ENCODE data around the gene NFAM1. TPM values are rescaled to one million over a fixed set of nuclear protein-coding genes. Genes with fewer than 3 reads are reported as not detected.

NFAM1 gene
- 0.12 TPM for total RNA-seq
- polyA plus RNA-seq, result under 1 TPM in 2 of 4 donors, not detected in 2; 0.11 to 0.54 TPM

GRCh38 chr22:42432020-42432596 lies at the start of gene NFAM1:
Gene NFAM1 (minus strand): TSS chr22:42432403. CDS start chr22:42432357, 46 bp downstream.
- Histone ChIP-seq H3K4me1 (ENCODE audit: control insufficient read depth, insufficient read depth, low read length, poor library complexity, severe bottlenecking) (peaks cover under 1% of the 10 kb centered on the region), H3K4me3 (ENCODE audit: low read depth, low read length) (no peak within 1 kb of the TSS), H3K27ac (ENCODE audit: insufficient read depth, low read length, poor library complexity, severe bottlenecking) (no peak within 1 kb of the TSS), H3K27me3 (ENCODE audit: control insufficient read depth, insufficient read depth, low read length) (no peaks in the 10 kb centered on the region), H3K36me3 (ENCODE audit: control insufficient read depth, insufficient read depth, low read length) (no peaks in the 10 kb centered on the region), H3K9me3 (ENCODE audit: control insufficient read depth in 2 of 2, low read length in 2 of 2) (no peaks in the 10 kb centered on the region)
- peaks cover 0 to 2% (median under 1%) of the 10 kb centered on the region in 4 donors for H3K4me1 Mint-ChIP-seq
- H3K36me3 Mint-ChIP-seq, result no peaks in the 10 kb centered on the region
- H3K4me3 Mint-ChIP-seq, result no peak within 1 kb of the TSS
- peaks cover 0 to 2% (median 0%) of the 10 kb centered on the region in 7 donors for H3K9me3 Mint-ChIP-seq
- no peak for ATAC-seq (ENCODE audit: low read depth in 2 of 2)
- H3K27ac Mint-ChIP-seq, result no peak within 1 kb of the TSS
- DNase-seq, result no peak
- H3K27me3 Mint-ChIP-seq, result peaks cover 23% of the 10 kb centered on the region

DNA sequence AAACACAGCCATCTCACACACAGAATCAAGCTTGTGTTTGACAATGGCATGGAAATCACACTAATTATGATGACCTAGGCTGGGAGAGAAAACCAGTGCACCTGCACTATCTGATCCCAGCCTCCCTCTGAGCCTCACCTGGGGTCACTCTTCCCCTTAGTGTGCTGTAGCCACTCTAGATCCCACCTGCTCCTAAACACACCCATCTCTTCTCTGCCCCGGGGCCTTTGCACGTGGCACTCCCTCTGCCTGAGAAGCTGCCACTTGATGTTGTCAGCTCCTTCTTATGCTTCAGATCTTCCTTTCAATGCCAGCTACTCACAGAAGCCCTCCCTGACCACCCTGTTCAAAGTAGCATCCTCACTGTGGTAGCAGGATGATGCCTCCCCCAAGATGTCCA lies 42.9 kb upstream of the NFAM1 start:
- H3K9me3 Mint-ChIP-seq, result no peaks in the 10 kb centered on the region
- no peaks in the 10 kb centered on the region for H3K36me3 Mint-ChIP-seq
- H3K27me3 Mint-ChIP-seq, result peaks cover 12% of the 10 kb centered on the region
- H3K4me3 Mint-ChIP-seq, result no peak overlapping the region
- ATAC-seq (ENCODE audit: low read depth in 2 of 2) (no peak), DNase-seq (no peak)
- H3K27ac ChIP-seq (ENCODE audit: insufficient read depth, low read length, poor library complexity, severe bottlenecking), result no peak overlapping the region
- H3K36me3 ChIP-seq (ENCODE audit: control insufficient read depth, insufficient read depth, low read length), result no peaks in the 10 kb centered on the region
- H3K4me1 Mint-ChIP-seq, result peaks cover 0 to 14% (median 11%) of the 10 kb centered on the region in 4 donors
- no peaks in the 10 kb centered on the region for H3K27me3 ChIP-seq (ENCODE audit: control insufficient read depth, insufficient read depth, low read length)
- peak overlapping the region in 1 of 3 donors; percentile 28 for H3K27ac Mint-ChIP-seq
- H3K9me3 ChIP-seq (ENCODE audit: control insufficient read depth in 2 of 2, low read length in 2 of 2), result no peaks in the 10 kb centered on the region
- H3K4me1 ChIP-seq (ENCODE audit: control insufficient read depth, insufficient read depth, low read length, poor library complexity, severe bottlenecking), result peaks cover 4% of the 10 kb centered on the region
- no peak overlapping the region for H3K4me3 ChIP-seq (ENCODE audit: low read depth, low read length)

DNA sequence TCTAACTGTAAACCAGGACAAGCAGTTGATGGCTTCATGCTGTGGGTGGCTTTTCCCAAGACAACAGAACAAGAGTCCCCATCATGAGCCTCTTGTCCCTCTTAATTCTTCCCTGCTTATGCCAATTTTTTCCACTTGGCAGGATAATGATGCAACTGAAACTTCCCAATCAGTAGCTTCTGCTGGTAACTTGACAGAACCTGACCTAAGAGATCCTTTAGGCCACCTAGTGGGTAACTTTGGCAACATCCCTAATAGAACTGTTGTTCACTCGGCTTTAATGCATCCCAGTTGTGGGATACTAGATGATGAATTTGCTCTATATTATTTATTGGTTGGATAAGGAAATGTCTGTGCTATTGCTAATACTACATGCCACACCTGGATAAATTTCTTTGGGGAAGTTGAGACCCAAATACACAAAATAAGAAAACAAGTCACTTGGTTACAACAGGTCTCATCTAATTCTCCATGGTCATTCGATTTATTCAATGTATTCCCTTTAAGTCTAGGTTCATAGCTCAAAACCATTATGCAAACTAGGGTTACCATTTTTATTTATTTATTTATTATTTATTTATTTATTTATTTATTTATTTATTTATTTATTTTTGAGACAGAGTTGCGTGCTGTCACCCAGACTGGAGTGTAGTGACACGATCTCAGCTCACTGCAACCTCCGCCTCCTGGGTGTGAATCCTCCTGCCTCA lies 41.4 kb upstream of the NFAM1 start:
- no peak overlapping the region for H3K4me3 ChIP-seq (ENCODE audit: low read depth, low read length)
- H3K9me3 ChIP-seq (ENCODE audit: control insufficient read depth in 2 of 2, low read length in 2 of 2), result no peaks in the 10 kb centered on the region
- peaks cover 23% of the 10 kb centered on the region for H3K27me3 Mint-ChIP-seq
- no peak overlapping the region for H3K27ac Mint-ChIP-seq
- no peaks in the 10 kb centered on the region for H3K9me3 Mint-ChIP-seq
- no peaks in the 10 kb centered on the region for H3K27me3 ChIP-seq (ENCODE audit: control insufficient read depth, insufficient read depth, low read length)
- peaks cover 4% of the 10 kb centered on the region for H3K4me1 ChIP-seq (ENCODE audit: control insufficient read depth, insufficient read depth, low read length, poor library complexity, severe bottlenecking)
- ATAC-seq (ENCODE audit: low read depth in 2 of 2) (peak in 1 of 2 donors; percentile 39), DNase-seq (peak in 2 of 3 donors; percentile 33 to 57)
- H3K27ac ChIP-seq (ENCODE audit: insufficient read depth, low read length, poor library complexity, severe bottlenecking), result no peak overlapping the region
- H3K4me1 Mint-ChIP-seq, result peaks cover 0 to 8% (median 6%) of the 10 kb centered on the region in 4 donors
- no peaks in the 10 kb centered on the region for H3K36me3 ChIP-seq (ENCODE audit: control insufficient read depth, insufficient read depth, low read length)
- no peak overlapping the region for H3K4me3 Mint-ChIP-seq
- H3K36me3 Mint-ChIP-seq, result no peaks in the 10 kb centered on the region

GRCh38 chr22:42472671-42473070 lies 40.5 kb upstream of the NFAM1 start:
- Mint-ChIP-seq H3K27ac (peak overlapping the region in 1 of 3 donors; percentile 35), H3K27me3 (peaks cover 26% of the 10 kb centered on the region), H3K9me3 (no peaks in the 10 kb centered on the region), H3K4me3 (no peak overlapping the region), H3K4me1 (peaks cover 0 to 4% (median 0%) of the 10 kb centered on the region in 4 donors), H3K36me3 (no peaks in the 10 kb centered on the region)
- Histone ChIP-seq H3K36me3 (ENCODE audit: control insufficient read depth, insufficient read depth, low read length) (no peaks in the 10 kb centered on the region), H3K9me3 (ENCODE audit: control insufficient read depth in 2 of 2, low read length in 2 of 2) (no peaks in the 10 kb centered on the region), H3K4me1 (ENCODE audit: control insufficient read depth, insufficient read depth, low read length, poor library complexity, severe bottlenecking) (no peaks in the 10 kb centered on the region), H3K27me3 (ENCODE audit: control insufficient read depth, insufficient read depth, low read length) (no peaks in the 10 kb centered on the region), H3K27ac (ENCODE audit: insufficient read depth, low read length, poor library complexity, severe bottlenecking) (no peak overlapping the region), H3K4me3 (ENCODE audit: low read depth, low read length) (no peak overlapping the region)
- DNase-seq, result no peak
- no peak for ATAC-seq (ENCODE audit: low read depth in 2 of 2)

DNA sequence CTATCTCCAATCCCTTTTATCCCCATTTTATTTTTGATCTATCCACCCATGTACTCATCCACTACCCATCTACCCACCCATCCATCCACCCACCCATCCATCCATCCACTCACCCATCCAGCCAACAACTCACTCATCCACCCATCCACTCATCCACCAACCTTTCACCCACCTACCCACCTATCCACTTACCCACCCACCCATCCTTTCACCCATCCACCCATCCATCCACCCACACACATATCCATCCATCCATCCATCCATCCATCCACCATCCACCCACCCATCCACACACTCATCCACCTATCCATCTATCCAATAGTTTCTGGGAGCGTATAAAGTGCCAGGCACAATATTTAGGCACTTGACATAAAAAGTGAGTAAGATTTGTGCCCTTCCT lies 39.2 kb upstream of the NFAM1 start:
- no peaks in the 10 kb centered on the region for H3K9me3 Mint-ChIP-seq
- Histone ChIP-seq H3K9me3 (ENCODE audit: control insufficient read depth in 2 of 2, low read length in 2 of 2) (no peaks in the 10 kb centered on the region), H3K4me3 (ENCODE audit: low read depth, low read length) (no peak overlapping the region), H3K4me1 (ENCODE audit: control insufficient read depth, insufficient read depth, low read length, poor library complexity, severe bottlenecking) (no peaks in the 10 kb centered on the region), H3K36me3 (ENCODE audit: control insufficient read depth, insufficient read depth, low read length) (no peaks in the 10 kb centered on the region), H3K27ac (ENCODE audit: insufficient read depth, low read length, poor library complexity, severe bottlenecking) (no peak overlapping the region), H3K27me3 (ENCODE audit: control insufficient read depth, insufficient read depth, low read length) (no peaks in the 10 kb centered on the region)
- H3K36me3 Mint-ChIP-seq, result no peaks in the 10 kb centered on the region
- DNase-seq (no peak), ATAC-seq (ENCODE audit: low read depth in 2 of 2) (no peak)
- no peak overlapping the region for H3K4me3 Mint-ChIP-seq
- peaks cover 0 to 4% (median 0%) of the 10 kb centered on the region in 4 donors for H3K4me1 Mint-ChIP-seq
- H3K27ac Mint-ChIP-seq, result no peak overlapping the region
- peaks cover 33% of the 10 kb centered on the region for H3K27me3 Mint-ChIP-seq

DNA sequence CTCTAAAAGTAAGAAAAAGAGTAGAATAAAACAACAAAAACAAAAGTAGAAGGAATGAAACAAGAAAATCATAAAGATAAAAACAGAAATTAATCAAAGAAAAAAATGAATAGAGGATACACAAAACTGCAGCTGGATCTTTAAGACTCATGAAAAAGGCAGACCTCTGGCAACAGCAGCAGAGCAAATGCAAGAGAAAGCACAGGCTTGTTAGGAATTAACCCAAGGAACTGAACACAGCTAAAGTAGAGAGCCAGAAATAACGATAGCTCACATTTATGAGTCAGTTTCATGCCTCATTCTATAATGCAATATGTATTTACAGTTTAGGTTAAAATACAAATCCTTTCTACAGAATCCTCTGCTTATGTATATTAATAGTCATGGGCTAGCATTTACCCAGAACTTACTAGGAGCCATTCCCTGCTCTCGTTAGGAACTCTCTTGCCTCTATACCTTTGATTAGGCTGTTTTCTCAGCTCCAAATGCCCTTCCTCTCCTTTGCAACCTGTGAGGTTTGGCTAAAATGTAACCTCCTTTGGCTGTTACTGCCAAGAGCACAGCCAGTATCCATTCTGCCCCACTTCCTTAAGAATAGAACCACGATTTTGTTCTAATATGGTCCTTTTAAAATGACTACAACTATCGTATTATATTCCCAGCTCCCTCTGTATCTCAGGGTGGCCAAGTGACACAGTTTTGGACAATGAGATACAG lies 38.3 kb upstream of the NFAM1 start:
- no peaks in the 10 kb centered on the region for H3K27me3 ChIP-seq (ENCODE audit: control insufficient read depth, insufficient read depth, low read length)
- H3K4me3 Mint-ChIP-seq, result no peak overlapping the region
- no peaks in the 10 kb centered on the region for H3K36me3 Mint-ChIP-seq
- no peak for ATAC-seq (ENCODE audit: low read depth in 2 of 2)
- H3K27me3 Mint-ChIP-seq, result peaks cover 42% of the 10 kb centered on the region
- no peaks in the 10 kb centered on the region for H3K4me1 ChIP-seq (ENCODE audit: control insufficient read depth, insufficient read depth, low read length, poor library complexity, severe bottlenecking)
- no peak overlapping the region for H3K27ac Mint-ChIP-seq
- H3K4me3 ChIP-seq (ENCODE audit: low read depth, low read length), result no peak overlapping the region
- peaks cover 0 to 4% (median 0%) of the 10 kb centered on the region in 4 donors for H3K4me1 Mint-ChIP-seq
- no peaks in the 10 kb centered on the region for H3K36me3 ChIP-seq (ENCODE audit: control insufficient read depth, insufficient read depth, low read length)
- no peaks in the 10 kb centered on the region for H3K9me3 ChIP-seq (ENCODE audit: control insufficient read depth in 2 of 2, low read length in 2 of 2)
- H3K27ac ChIP-seq (ENCODE audit: insufficient read depth, low read length, poor library complexity, severe bottlenecking), result no peak overlapping the region
- DNase-seq, result no peak
- no peaks in the 10 kb centered on the region for H3K9me3 Mint-ChIP-seq

DNA sequence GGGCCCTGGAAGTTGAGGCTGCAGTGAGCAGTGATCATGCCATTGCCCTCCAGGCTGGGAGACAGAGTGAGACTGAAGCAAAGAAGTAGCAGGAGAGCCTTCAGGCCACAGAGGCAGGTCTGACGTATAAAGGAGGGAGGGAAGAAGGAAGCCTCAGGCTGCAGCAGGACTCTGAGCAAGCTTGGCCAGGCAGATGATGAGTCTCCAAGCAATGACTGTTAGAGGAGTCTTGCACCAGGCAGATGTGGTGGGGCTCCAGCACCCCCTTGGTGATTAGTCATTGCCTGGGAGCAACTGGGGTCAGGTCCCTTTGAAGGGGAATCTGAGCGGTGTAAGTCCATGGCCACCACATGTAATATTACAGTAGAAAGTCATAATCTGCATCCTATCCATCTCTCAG lies 36.6 kb upstream of the NFAM1 start:
- Mint-ChIP-seq H3K4me1 (peaks cover 0 to 4% (median 0%) of the 10 kb centered on the region in 4 donors), H3K36me3 (no peaks in the 10 kb centered on the region), H3K27me3 (peaks cover 48% of the 10 kb centered on the region), H3K9me3 (no peaks in the 10 kb centered on the region), H3K4me3 (no peak overlapping the region), H3K27ac (no peak overlapping the region)
- Histone ChIP-seq H3K27me3 (ENCODE audit: control insufficient read depth, insufficient read depth, low read length) (no peaks in the 10 kb centered on the region), H3K4me1 (ENCODE audit: control insufficient read depth, insufficient read depth, low read length, poor library complexity, severe bottlenecking) (no peaks in the 10 kb centered on the region), H3K4me3 (ENCODE audit: low read depth, low read length) (no peak overlapping the region), H3K27ac (ENCODE audit: insufficient read depth, low read length, poor library complexity, severe bottlenecking) (no peak overlapping the region), H3K9me3 (ENCODE audit: control insufficient read depth in 2 of 2, low read length in 2 of 2) (no peaks in the 10 kb centered on the region), H3K36me3 (ENCODE audit: control insufficient read depth, insufficient read depth, low read length) (no peaks in the 10 kb centered on the region)
- DNase-seq (no peak), ATAC-seq (ENCODE audit: low read depth in 2 of 2) (no peak)

Data from CD4-positive, CD25-positive, alpha-beta regulatory T cell (primary cell).